ELR (cell line): ENCODE measurements around the gene ABCB6.

Experiments used
- DNase-seq: peaks from one replicate; pipeline ENCODE4 v3.0.0-alpha.2; 2015; ENCODE audit warnings: low read depth

Gene ABCB6

DNA sequence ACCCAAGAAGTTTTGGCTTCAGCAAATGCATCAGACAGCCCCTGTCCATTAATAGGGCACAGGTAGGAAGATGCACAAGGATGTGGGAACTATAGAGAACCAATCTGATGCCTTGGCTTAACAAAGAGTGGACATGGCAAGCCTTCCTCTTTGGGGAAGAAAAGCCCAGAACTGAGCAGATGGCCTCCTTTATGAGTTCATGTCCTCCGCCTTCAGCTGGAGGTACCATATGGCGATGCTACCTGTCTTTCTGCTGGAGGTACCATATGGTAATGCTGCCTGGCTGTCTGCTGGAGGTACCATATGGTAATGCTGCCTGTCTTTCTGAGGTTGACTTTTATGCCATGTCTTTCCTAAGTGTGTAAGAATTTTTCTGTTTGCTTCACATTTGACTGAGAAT lies 34.6 kb downstream of the ABCB6 start:
- DNase-seq: no peak

DNA sequence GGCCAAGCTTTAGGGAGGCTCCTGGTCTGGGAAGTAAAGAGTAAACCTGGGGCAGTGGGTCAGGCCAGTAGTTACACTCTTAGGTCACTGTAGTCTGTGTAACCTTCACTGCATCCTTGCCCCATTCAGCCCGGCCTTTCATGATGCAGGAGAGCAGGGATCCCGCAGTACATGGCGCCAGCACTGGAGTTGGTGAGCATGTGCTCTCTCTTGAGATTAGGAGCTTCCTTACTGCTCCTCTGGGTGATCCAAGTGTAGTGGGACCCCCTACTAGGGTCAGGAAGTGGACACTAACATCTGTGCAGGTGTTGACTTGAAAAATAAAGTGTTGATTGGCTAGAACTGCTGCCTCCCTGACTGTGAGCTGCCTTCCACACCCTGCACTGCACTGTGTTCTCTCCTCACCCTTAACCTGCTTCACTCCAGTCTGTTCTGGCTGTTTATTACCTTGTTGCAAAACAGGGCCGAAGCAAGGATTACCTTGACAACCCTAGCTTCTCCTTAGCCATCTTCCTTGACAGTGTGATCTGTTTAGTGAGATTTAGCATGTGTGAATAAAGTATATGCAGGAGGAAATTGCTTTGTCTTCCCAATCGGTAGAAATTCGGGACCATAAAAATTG lies 35.5 kb downstream of the ABCB6 start:
- no peak for DNase-seq

DNA sequence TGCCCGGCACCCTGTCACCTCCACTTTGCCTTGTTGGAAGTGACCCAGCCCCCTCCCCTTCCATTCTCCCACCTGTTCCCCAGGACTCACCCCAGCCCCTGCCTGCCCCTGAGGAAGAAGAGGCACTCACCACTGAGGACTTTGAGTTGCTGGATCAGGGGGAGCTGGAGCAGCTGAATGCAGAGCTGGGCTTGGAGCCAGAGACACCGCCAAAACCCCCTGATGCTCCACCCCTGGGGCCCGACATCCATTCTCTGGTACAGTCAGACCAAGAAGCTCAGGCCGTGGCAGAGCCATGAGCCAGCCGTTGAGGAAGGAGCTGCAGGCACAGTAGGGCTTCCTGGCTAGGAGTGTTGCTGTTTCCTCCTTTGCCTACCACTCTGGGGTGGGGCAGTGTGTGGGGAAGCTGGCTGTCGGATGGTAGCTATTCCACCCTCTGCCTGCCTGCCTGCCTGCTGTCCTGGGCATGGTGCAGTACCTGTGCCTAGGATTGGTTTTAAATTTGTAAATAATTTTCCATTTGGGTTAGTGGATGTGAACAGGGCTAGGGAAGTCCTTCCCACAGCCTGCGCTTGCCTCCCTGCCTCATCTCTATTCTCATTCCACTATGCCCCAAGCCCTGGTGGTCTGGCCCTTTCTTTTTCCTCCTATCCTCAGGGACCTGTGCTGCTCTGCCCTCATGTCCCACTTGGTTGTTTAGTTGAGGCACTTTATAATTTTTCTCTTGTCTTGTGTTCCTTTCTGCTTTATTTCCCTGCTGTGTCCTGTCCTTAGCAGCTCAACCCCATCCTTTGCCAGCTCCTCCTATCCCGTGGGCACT lies 36.2 kb downstream of the ABCB6 start:
- no peak for DNase-seq

DNA sequence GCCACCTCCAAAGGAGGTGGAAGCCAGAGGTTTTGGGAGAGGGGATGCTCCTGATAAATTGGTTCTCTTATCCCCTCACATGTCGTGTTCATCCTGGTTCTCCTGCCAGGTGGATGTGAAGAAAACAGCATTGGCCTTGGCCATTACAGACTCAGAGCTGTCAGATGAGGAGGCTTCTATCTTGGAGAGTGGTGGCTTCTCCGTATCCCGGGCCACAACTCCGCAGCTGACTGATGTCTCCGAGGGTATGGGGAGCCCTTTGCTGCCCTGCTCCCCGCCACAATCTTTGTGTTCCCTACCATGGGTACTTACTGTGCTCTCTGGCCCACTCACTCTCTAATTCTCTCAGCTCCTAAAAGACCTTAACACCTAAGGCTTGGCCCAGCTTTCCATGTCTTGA lies 37.2 kb downstream of the ABCB6 start:
- no peak for DNase-seq

DNA sequence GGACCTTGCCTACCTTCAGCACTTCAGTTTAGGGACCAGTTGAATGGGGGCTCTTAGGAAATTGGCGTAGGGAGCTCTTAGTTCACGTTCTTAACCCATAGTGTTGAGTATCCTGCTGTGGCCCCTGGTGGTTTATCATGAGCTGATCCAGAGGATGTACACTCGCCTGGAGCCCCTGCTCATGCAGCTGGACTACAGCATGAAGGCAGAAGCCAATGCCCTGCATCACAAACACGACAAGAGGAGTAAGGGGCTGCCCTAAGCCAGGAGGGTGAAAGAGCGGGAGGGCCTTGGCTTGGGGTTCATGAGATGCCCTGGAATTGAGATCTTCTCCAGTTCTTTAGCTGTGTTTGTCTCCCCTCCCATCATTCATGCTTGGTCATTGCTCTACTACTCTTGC lies 37.8 kb downstream of the ABCB6 start:
- DNase-seq: no peak

DNA sequence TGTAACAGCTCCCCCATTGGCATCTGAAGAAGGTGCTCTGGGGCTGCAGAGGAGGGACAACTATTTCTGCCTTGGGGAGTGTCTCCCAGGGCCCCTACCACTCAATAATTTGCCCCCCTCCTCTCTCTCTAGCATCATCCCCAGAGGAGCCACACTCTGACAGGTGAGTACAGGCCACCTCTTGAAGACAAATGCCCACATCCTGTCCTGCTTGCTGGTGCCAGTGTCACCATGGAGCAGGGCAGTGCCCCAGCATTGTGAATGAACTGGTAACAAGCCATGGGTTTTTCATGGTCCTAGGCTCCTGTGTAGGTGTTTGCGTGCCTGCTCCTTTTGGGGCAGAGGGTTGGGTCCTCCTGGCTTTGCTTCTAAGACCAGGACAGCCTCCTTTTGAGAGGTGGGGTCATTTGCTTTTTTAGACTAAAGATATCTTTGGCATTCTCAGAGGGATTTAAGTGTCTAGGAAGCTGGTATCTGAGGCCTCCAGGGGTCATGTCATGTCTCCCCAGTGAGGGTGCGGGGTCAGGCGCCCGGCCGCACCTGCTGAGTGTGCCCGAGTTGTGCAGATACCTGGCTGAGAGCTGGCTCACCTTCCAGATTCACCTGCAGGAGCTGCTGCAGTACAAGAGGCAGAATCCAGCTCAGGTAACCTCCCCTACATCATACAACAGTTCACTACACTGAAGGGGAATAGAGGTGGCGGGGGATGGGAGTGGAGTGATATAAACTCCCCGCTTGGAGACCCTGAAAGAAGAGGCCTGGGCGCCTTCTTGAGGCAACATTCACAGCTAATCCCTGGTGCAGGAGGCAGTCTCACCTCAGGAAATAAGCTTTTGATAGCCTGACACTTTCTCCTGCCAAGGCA lies 38.9 kb downstream of the ABCB6 start:
- no peak for DNase-seq

DNA sequence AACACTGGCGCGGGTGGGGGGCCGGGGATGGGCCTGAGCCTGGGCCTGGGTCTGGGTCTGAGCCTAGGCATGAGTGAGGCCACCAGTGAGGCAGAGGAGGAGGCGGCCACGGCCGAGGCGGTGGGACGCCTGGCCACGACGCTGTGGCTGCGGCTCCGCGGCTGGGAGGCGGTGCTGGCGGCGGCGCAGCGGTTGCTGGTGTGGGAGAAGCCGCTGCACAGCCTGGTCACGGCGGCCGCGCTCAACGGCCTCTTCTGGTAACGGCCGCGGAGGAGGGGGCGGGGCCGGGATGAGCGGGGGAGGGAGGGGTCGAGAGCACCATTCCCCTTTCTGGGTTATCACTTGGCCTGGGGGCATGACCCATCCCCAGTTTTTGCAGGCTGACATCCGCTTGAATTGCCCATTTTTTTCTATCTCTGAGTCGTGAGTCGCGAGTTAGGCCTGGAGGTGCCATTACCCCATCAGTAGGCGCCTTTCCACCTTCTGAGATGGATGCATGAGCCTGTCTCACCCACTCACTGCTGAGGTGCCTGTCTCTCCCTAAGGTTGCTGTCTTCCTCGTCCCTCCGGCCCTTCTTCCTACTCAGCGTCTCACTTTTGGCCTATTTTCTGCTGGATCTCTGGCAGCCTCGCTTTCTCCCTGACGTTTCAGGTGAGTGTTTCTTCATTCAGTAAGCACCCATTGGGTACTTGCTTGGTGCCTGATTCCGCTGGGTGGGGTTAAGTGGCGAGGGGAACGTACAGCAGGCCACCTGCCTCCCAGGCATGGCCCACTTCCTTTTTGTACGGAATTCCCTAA lies 40.2 kb downstream of the ABCB6 start:
- peak; percentile 51 for DNase-seq

DNA sequence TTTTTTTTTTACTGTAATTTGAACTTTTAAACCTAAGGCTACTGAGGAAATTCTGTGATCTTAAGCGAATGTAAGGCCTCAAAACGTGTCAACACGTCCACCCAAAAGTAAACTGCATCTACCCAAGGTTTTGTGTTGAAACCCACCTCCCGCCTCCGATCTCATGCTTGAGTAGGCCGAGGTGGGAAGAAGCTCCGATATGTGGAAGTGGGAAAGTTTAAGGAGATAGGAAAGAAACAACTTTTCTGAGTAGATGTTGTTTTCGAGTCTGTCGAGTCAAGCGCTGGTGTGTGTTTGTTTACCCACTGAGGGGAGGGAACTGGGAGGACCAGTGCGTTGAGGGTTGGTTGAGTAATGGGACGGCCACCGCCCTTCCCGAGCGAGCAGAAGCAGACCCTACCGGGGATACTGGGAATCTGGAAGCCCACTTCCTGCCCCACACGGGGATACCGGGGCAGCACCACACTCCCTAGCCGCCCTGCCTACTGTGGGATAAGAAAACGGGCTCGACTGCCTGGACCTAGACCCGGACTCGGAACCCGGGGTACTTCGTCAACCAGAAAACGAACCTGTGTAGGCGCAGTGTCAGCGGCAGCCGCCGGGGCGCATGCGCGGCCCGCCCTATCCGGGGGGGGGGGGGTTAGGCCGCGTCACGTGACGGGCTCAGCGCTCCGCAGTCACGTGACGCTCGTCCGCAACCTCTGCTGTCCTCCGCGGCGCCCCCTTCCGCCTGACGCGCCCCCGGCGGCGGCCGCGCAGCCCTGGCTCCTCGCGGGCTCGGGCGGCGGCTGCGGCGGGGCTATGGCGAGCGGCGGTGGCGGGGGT lies 41.0 kb downstream of the ABCB6 start, which contains the start of gene RETREG2:
RETREG2 (plus strand) TSS at position 724 of the 825 bp plus-strand sequence; CDS start at position 802, 78 bp downstream.
- DNase-seq: peak; percentile 93

DNA sequence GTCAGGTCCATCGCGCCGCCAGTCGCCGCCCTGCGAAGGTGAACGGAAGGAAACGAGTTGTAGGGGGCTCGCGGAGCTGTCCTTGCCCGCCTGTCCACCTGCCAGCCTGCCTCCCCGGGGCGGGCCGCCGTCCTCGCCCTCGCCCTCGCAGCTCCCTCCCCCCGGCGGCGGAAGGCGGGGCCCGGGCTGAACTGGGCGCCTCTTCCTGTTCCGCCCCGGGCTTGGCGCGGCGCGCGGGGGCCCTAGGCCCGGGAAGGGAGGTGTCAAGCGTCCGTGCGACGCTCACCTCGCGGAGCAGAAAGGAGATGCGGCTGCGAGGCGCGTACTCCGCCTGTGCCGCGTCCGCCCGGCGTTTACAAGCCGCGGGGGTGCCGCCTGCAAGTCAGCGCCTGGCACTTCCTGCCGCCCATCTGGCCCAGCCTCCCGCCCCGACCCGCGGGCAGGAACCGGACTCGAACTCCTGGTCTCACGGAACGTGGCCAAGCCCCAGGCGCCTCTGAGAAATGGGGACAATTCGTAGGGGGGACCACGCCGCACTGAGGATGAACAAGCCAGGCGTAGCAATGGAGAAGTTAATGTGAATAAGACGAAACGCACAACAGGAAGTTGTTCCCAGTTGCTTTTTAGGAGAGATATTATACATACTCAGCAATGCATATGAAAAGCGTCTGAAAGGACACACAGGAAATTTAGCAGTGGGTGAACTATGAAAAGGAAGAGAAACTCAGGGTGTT lies 41.8 kb downstream of the ABCB6 start, which contains the start of gene CNPPD1:
CNPPD1 (minus strand) TSS at position 108 of the 734 bp plus-strand sequence; CDS start at position 11, 97 bp downstream.
- peak; percentile 86 for DNase-seq

DNA sequence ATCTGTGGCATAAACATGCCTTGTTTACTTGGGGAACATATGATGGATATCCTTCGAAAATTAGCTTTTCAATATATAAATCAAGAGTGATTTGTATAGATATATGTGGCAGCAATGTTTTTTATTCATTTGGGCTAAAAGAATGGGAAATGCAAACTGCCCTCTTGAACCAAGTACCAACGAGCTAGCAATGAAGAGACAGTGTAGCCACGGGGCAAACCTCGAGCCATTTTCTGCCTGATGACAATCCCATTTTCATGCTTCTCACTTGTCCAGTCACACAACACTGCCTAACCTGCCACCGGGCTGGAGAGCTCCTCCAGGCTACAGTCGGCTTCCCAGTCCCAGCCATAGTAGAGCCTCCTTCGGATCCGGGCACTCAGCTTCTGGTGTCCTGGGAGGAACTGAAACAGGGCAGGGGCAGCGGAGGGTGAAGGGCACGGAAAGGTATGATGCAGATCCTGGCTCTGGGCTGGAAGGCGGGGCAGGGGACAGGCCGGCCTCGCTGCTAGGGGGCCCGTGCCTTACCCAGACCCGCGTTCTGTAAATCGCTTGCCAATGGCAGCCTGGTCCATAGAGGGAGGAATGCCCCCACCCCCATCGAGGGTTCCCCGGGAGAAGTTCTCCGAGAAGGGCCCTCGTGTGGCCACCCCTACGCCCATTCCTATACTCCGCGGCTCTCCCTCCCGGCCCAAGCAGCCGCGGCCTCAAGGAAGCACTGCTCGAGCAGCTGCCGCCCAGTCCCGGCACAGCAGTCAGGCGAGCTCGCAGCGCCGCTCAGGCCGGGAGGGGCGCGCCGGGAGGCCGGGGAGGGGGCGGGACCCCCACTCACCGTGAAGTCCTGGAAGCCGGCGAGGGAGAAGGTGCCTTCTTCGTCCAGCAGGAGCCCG lies 42.6 kb downstream of the ABCB6 start:
- peak; percentile 55 for DNase-seq

DNA sequence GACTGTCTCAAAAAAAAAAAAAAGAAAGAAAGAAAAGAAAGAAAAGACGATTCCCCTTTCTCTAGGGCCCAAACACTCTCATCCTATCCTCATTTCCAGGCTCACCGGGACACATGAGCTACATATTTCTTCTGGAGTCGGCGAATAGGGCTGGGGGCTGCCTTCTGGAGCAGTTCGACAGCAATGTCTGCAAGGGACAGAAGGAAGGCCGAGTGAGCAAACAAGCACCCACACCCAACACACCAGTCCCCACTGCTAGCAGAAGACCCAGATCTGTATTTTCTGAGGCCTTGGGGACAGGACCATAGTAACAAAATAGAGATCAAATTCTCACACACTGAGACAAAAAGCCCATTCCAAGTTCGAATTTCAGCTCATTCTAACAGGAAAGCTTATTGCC lies 43.3 kb downstream of the ABCB6 start:
- no peak for DNase-seq

DNA sequence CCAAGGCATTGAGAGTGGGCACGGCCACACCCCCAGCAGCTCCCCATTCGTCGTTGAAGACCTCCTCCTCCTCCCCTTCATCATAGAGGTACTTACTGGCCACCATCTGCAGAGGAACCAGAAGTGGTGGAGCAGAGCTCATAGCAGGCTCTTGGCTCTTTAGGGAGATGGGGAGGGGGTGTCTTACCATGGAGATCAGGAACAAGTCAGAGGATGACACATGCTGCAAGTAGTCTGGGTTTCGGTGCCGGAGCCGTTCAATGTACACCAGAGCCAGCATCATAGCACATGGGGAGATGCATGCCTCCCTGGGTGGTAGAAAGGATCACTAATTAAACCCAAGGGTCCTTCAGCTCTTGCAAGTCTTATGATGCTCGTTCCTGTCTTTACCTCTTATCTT lies 44.0 kb downstream of the ABCB6 start:
- DNase-seq: no peak

DNA sequence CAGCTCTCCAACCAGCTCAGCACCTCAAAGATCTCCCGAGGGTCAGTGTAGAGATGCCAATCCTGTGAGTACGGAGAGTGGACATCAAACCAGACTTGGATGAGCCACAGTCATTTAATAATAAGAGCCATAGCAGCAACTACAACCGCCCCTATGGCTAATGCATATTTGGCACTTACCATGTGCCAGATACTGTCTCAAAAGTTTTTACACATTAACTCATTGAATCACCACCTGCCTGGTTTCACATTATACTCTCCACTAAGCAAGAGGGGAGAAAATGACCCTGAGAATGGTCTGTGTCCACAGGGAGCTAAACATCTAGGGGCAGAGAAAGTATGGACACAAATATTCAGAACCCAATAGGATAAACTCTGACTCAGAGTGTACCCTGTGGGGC lies 44.6 kb downstream of the ABCB6 start:
- DNase-seq: no peak

DNA sequence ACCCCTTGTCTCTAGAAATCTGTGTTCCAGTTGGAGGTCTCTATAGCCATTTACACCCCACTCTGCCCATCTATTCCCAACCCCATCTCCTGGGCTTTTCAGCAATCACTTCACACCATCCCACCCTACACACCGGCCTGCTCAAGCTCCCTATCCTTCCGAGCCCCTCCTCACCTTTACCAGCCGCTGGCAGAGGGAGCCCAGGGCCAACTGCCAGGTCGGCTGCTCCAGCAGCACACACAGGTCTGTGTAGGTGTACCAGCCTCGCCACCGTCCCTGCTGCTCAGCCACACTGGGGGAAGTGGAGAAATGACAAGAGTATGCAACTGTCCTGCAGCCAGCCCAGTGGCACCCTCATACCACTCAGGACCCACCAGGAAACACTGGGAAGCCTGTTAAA lies 45.6 kb downstream of the ABCB6 start:
- no peak for DNase-seq

DNA sequence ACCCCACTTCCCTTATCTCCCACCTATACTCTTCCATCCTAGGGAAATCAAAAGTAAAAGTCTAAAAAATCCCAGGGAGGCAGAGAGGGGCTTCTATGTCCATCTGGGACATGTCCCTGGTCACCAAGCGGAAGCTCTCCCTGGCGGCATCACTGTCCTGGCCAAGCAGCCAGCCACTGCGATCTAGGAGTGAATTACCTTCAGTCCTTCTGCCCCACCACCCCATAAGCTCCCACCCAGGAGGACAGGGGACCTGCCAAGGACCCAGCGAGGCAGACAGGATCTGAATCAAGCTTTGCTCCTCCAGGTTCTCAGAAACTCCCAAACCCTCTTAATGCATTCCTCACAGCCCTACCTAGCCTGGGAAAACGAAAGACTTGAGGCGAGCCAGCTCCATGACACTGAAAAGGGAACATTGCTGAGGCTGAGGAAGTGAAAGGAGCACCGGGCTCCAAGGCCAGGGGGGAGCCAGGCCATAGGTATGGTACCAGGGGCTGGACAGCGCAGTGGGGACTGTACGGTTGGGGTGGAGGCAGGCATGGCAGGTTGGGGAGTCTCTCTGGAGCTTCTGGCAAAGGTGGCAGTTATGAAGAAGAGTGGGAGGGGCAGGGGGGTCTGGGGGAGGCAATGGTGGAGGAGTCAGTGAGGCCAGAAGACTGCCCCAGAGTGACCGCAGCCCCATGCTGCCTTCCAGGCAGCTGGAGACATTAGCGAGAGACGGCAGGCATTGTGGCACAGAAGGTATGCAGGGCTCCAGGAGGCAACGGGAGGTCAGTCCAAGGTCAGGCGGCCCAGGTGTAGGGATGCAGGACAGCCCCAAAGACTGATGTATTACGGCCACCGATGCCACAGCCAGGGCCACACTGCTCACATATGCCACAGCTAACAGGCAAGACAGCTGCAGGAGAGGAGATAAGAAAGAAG lies 46.3 kb downstream of the ABCB6 start:
- DNase-seq: no peak

DNA sequence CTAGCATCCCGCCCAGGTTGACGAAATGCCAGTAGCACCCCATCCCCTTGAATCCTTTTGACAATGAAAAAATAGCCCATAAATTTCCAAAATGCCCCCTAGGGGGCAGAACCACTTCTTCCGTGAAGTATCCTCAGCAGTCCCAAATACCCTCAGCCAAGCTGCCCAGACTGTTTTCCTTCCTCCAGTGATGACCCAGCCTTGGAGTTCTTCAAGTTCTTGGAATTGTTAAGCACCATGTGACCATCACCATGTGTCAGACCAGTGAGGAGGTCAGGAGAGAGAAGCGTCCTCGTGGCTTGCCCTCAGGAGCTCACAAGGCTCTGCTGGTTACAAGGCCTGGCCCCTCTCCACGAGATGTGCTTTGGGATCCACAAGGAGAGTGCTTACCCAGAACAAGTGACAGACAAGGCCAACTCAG lies 47.5 kb downstream of the ABCB6 start:
- DNase-seq: peak; percentile 76

DNA sequence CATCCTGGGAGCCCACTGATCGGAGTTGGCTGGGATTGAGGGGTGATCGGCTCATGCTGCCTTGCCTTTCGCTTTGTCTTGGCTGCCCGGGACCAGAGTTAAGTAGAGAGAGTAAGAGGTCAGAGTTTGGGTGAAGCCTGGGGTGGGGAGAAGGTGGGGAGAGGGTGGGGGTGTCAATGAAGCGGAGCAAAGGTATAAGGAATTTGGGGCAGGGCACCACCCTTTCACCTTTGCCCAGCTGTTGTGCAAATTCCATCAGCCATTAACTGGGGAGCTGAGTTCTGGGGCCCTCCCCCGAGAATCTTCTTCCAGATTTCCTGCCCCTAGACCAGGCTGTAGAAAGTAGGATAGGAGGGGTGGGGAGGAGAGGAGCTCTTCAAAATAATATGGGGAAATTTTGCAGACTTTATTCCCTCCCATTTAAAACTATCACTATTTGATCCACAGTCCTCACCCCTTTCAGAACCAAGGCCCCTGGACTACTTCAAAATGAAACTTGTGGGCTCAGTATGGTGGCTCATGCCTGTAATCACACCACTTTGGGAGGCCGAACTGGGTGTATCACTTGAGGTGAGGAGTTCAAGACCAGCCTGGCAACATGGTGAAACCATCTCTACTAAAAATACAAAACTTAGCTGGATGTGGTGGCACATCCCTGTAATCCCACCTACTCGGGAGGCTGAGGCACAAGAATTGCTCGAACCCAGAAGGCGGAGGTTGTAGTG lies 48.7 kb downstream of the ABCB6 start, which contains the start of gene SLC23A3:
SLC23A3 (minus strand) TSS at position 100 of the 725 bp plus-strand sequence; CDS start at position 55, 45 bp downstream.
- DNase-seq: no peak
